ENCODE results near the gene EXOC6B. TPM values are rescaled to one million over a fixed set of nuclear protein-coding genes. Genes with fewer than 3 reads are reported as not detected.

Gene EXOC6B
- total RNA-seq, 1 donor from 2014 or later: 139 TPM

- no peak for DNase-seq
- H3K4me1 ChIP-seq: peaks cover 3% of the 10 kb centered on the region
- H3K9me3 ChIP-seq (replicated peaks): peaks cover 7% of the 10 kb centered on the region
- TF ChIP-seq CTCF (IDR thresholded peaks at IDR 0.05; ENCODE audit: borderline replicate concordance): no peak
- intact Hi-C loops (cut with micrococcal nuclease): no loop called here
- no peak overlapping the region for H3K27ac ChIP-seq (replicated peaks)
- H3K4me3 ChIP-seq: no peak overlapping the region
- H3K27me3 ChIP-seq (ENCODE audit: low read depth): no peaks in the 10 kb centered on the region
- peaks cover 48% of the 10 kb centered on the region for H3K36me3 ChIP-seq
Observed at GRCh38 chr2:72378753-72379348, 447.0 kb downstream of the EXOC6B start.

GRCh38 chr2:72367530-72368225 lies 458.2 kb downstream of the EXOC6B start:
- peak; percentile 47 for TF ChIP-seq CTCF (IDR thresholded peaks at IDR 0.05; ENCODE audit: borderline replicate concordance)
- peak; percentile 43 for DNase-seq
- H3K36me3 ChIP-seq: peaks cover 16% of the 10 kb centered on the region
- peaks cover 23% of the 10 kb centered on the region for H3K9me3 ChIP-seq (replicated peaks)
- intact Hi-C loops (cut with micrococcal nuclease): no loop called here
- H3K4me1 ChIP-seq: peaks cover 4% of the 10 kb centered on the region
- H3K27ac ChIP-seq (replicated peaks): no peak overlapping the region
- no peak overlapping the region for H3K4me3 ChIP-seq
- no peaks in the 10 kb centered on the region for H3K27me3 ChIP-seq (ENCODE audit: low read depth)

- Histone ChIP-seq H3K27me3 (ENCODE audit: low read depth) (no peaks in the 10 kb centered on the region), H3K36me3 (peaks cover 15% of the 10 kb centered on the region), H3K9me3 (replicated peaks) (no peaks in the 10 kb centered on the region), H3K4me3 (no peak overlapping the region), H3K4me1 (peaks cover 4% of the 10 kb centered on the region), H3K27ac (replicated peaks) (no peak overlapping the region)
- no peak for TF ChIP-seq CTCF (IDR thresholded peaks at IDR 0.05; ENCODE audit: borderline replicate concordance)
- DNase-seq: no peak
- intact Hi-C loops (cut with micrococcal nuclease): no loop called here
Observed at GRCh38 chr2:72363406-72363805, 462.4 kb downstream of the EXOC6B start.

- no peak overlapping the region for H3K27ac ChIP-seq (replicated peaks)
- no peaks in the 10 kb centered on the region for H3K27me3 ChIP-seq (ENCODE audit: low read depth)
- no peak for DNase-seq
- H3K36me3 ChIP-seq: peaks cover 15% of the 10 kb centered on the region
- peaks cover 1% of the 10 kb centered on the region for H3K4me1 ChIP-seq
- TF ChIP-seq CTCF (IDR thresholded peaks at IDR 0.05; ENCODE audit: borderline replicate concordance): no peak
- H3K9me3 ChIP-seq (replicated peaks): no peaks in the 10 kb centered on the region
- intact Hi-C loops (cut with micrococcal nuclease): no loop called here
- H3K4me3 ChIP-seq: no peak overlapping the region
Observed at GRCh38 chr2:72362733-72363132, 463.1 kb downstream of the EXOC6B start.

- no peak overlapping the region for H3K27ac ChIP-seq (replicated peaks)
- intact Hi-C loops (cut with micrococcal nuclease): no loop called here
- DNase-seq: no peak
- no peak for TF ChIP-seq CTCF (IDR thresholded peaks at IDR 0.05; ENCODE audit: borderline replicate concordance)
- no peaks in the 10 kb centered on the region for H3K4me1 ChIP-seq
- H3K27me3 ChIP-seq (ENCODE audit: low read depth): no peaks in the 10 kb centered on the region
- H3K4me3 ChIP-seq: no peak overlapping the region
- H3K36me3 ChIP-seq: peaks cover 25% of the 10 kb centered on the region
- H3K9me3 ChIP-seq (replicated peaks): no peaks in the 10 kb centered on the region
Observed at GRCh38 chr2:72361521-72361920, 464.3 kb downstream of the EXOC6B start.

Measured in left ventricle myocardium inferior (tissue), 1 donor.